H1 (cell line): Measurements from ENCODE around the gene C14orf93. TPM values are rescaled to one million over a fixed set of nuclear protein-coding genes. Genes with fewer than 3 reads are reported as not detected.

Experiments used
- CTCF ChIA-PET: fragments of 300-600 bp; sonication (Branson Sonifier 250); formaldehyde crosslinking; loops from one replicate; lab custom pipeline; 2021; ENCODE audit not compliant: partially characterized antibody; lab: Charles Lee
- POLR2A ChIA-PET: fragments of 300-600 bp; sonication (Branson Sonifier 250); formaldehyde crosslinking; loops from one replicate; lab custom pipeline; 2021; ENCODE audit warnings: inconsistent platforms; ENCODE audit not compliant: partially characterized antibody; lab: Charles Lee
- DNase-seq, 2 experiments: peaks; one replicate each; pipeline versions ENCODE4 v3.0.0 to v3.0.0-alpha.2; 2010 to 2022; ENCODE audit warnings: low spot score in 2 of 2, low read depth in 1 of 2, mixed read lengths in 1 of 2
- FAIRE-seq: peaks from 2 replicates; lab custom pipeline; 2011; peaks lifted over from hg19 to GRCh38; lab: Jason Lieb, UNC
- H2AFZ ChIP-seq: 2 replicates; pipeline ENCODE4 v1.8.1; 2012; ENCODE audit warnings: low read length, inconsistent platforms
- H2AK5ac ChIP-seq: 2 replicates; pipeline ENCODE4 v1.6.1; 2013; ENCODE audit warnings: low read depth, low read length
- H2BK120ac ChIP-seq: replicated peaks from 2 replicates; pipeline ENCODE3; 2013; ENCODE audit warnings: low read depth, low read length, inconsistent platforms
- H2BK12ac ChIP-seq: 2 replicates; pipeline ENCODE4 v1.6.1; 2013; ENCODE audit warnings: low read depth, low read length
- H2BK15ac ChIP-seq: 2 replicates; pipeline ENCODE4 v1.6.1; 2013; ENCODE audit warnings: low read length
- H2BK20ac ChIP-seq: 2 replicates; pipeline ENCODE4 v1.6.1; 2013; ENCODE audit warnings: low read length
- H2BK5ac ChIP-seq: 2 replicates; pipeline ENCODE4 v1.6.1; 2013; ENCODE audit warnings: low read depth, low read length
- H3K14ac ChIP-seq: 2 replicates; pipeline ENCODE4 v1.6.1; 2013; ENCODE audit warnings: inconsistent platforms; ENCODE audit not compliant: insufficient read length
- H3K18ac ChIP-seq: 2 replicates; pipeline ENCODE4 v1.6.1; 2013; ENCODE audit warnings: low read length; ENCODE audit errors: extremely low read depth
- H3K23ac ChIP-seq: 2 replicates; pipeline ENCODE4 v1.6.1; 2013; ENCODE audit warnings: inconsistent platforms; ENCODE audit not compliant: insufficient read length
- H3K23me2 ChIP-seq: 2 replicates; pipeline ENCODE4 v1.6.1; 2013; ENCODE audit warnings: low read depth, low read length
- H3K27ac ChIP-seq: 2 replicates; pipeline ENCODE4 v1.6.1; 2011; ENCODE audit warnings: low read depth, low read length, inconsistent platforms
- H3K27me3 ChIP-seq, 4 experiments: replicated peaks in 1 of 4; 1 replicate in 1 of 4; 2 replicates in 3 of 4; pipeline versions ENCODE4 v1.6.1 to v1.8.1; 2011 to 2013; ENCODE audit warnings: low read length in 3 of 4, mild to moderate bottlenecking in 3 of 4, inconsistent platforms in 2 of 4, mixed read lengths in 2 of 4, moderate library complexity in 1 of 4; ENCODE audit not compliant: control insufficient read depth in 3 of 4, insufficient read depth in 3 of 4; ENCODE audit errors: extremely low read depth in 1 of 4
- H3K36me3 ChIP-seq, 4 experiments: 2 replicates each; pipeline versions ENCODE4 v1.6.1 to v1.8.1; 2011 to 2013; ENCODE audit warnings: mild to moderate bottlenecking in 4 of 4, low read length in 3 of 4, moderate library complexity in 2 of 4, control low read depth in 1 of 4, inconsistent platforms in 1 of 4; ENCODE audit not compliant: insufficient read depth in 4 of 4, control insufficient read depth in 2 of 4
- H3K4ac ChIP-seq: replicated peaks from 2 replicates; pipeline ENCODE3; 2013; ENCODE audit warnings: low read length, low read depth, mixed read lengths, inconsistent platforms; ENCODE audit not compliant: insufficient read length
- H3K4me1 ChIP-seq, 4 experiments: replicated peaks in 1 of 4; 1 replicate in 1 of 4; 2 replicates in 3 of 4; pipeline versions ENCODE4 v1.6.1 to v1.8.1; 2011 to 2013; ENCODE audit warnings: low read length in 3 of 4, inconsistent platforms in 2 of 4, mixed read lengths in 1 of 4; ENCODE audit not compliant: insufficient read depth in 4 of 4, control insufficient read depth in 3 of 4
- H3K4me2 ChIP-seq, 2 experiments: 2 replicates each; pipeline versions ENCODE4 v1.6.1 to v1.8.1; 2011 to 2013; ENCODE audit warnings: low read depth in 2 of 2, low read length in 2 of 2, control low read depth in 1 of 2, inconsistent platforms in 1 of 2, mild to moderate bottlenecking in 1 of 2; ENCODE audit not compliant: insufficient read depth in 1 of 2
- H3K4me3 ChIP-seq, 4 experiments: fragments of 200-600, 300-600 bp in 1 of 4; sonication (generic), shearing (Covaris generic), sonication (Bioruptor Twin) in 1 of 4; 2 replicates each; pipeline versions ENCODE4 v1.5.1 to v1.8.1; 2011 to 2016; ENCODE audit warnings: low read length in 4 of 4, low read depth in 3 of 4, control low read depth in 2 of 4, inconsistent platforms in 2 of 4, mild to moderate bottlenecking in 2 of 4, mixed read lengths in 1 of 4, moderate library complexity in 1 of 4; ENCODE audit not compliant: insufficient read depth in 2 of 4; ENCODE audit errors: extremely low read depth in 1 of 4
- H3K56ac ChIP-seq: replicated peaks from 2 replicates; pipeline ENCODE3; 2013; ENCODE audit warnings: low read depth, mild to moderate bottlenecking, mixed read lengths, low read length, inconsistent platforms; ENCODE audit not compliant: insufficient read length
- H3K79me1 ChIP-seq: 2 replicates; pipeline ENCODE4 v1.6.1; 2013; ENCODE audit warnings: low read depth, low read length, control low read depth
- H3K79me2 ChIP-seq, 2 experiments: 2 replicates each; pipeline versions ENCODE4 v1.6.1 to v1.8.1; 2012 to 2013; ENCODE audit warnings: low read length in 2 of 2, mild to moderate bottlenecking in 2 of 2, inconsistent platforms in 1 of 2; ENCODE audit not compliant: insufficient read depth in 2 of 2, control insufficient read depth in 1 of 2
- H3K9ac ChIP-seq, 4 experiments: replicated peaks in 1 of 4; 1 replicate in 1 of 4; 2 replicates in 3 of 4; pipeline versions ENCODE4 v1.6.1 to v1.8.1; 2011 to 2013; ENCODE audit warnings: low read depth in 3 of 4, low read length in 3 of 4, control low read depth in 2 of 4, mild to moderate bottlenecking in 2 of 4, moderate library complexity in 2 of 4, inconsistent platforms in 1 of 4; ENCODE audit errors: extremely low read depth in 1 of 4
- H3K9me3 ChIP-seq, 2 experiments: 2 replicates each; pipeline versions ENCODE4 v1.6.1 to v1.8.1; 2012 to 2013; ENCODE audit warnings: mild to moderate bottlenecking in 2 of 2, moderate library complexity in 2 of 2, control low read depth in 1 of 2, inconsistent platforms in 1 of 2, low read depth in 1 of 2, low read length in 1 of 2, mixed read lengths in 1 of 2; ENCODE audit not compliant: insufficient read depth in 2 of 2
- H4K20me1 ChIP-seq, 2 experiments: replicated peaks in 1 of 2; 2 replicates each; pipeline versions ENCODE3 to v1.8.1; 2011 to 2013; ENCODE audit warnings: inconsistent platforms in 2 of 2, low read length in 2 of 2, mild to moderate bottlenecking in 1 of 2; ENCODE audit not compliant: insufficient read depth in 2 of 2, control insufficient read depth in 1 of 2
- H4K5ac ChIP-seq: 2 replicates; pipeline ENCODE4 v1.6.1; 2013; ENCODE audit warnings: low read length, low read depth, mixed read lengths, inconsistent platforms; ENCODE audit not compliant: insufficient read length
- H4K8ac ChIP-seq: 2 replicates; pipeline ENCODE4 v1.8.0; 2013; ENCODE audit warnings: mild to moderate bottlenecking, moderate library complexity, low read length, inconsistent platforms; ENCODE audit not compliant: insufficient read depth; ENCODE audit errors: extremely low read depth
- H4K91ac ChIP-seq: replicated peaks from 2 replicates; pipeline ENCODE3; 2013; ENCODE audit warnings: low read length, mixed read lengths, inconsistent platforms; ENCODE audit not compliant: insufficient read length
- CHD1 ChIP-seq: IDR thresholded peaks from 2 replicates; pipeline ENCODE4 v1.6.1; 2012; ENCODE audit warnings: low read depth, low read length, improper control_type of control experiment
- GTF2F1 ChIP-seq: IDR thresholded peaks from 2 replicates; pipeline ENCODE4 v1.6.1; 2012; ENCODE audit warnings: low read depth, low read length, improper control_type of control experiment, borderline replicate concordance
- HDAC2 ChIP-seq, 2 experiments: fragments of 300-600 bp in 1 of 2; sonication (generic) in 1 of 2; IDR thresholded peaks; 2 replicates each; pipeline ENCODE4 v1.6.1; 2011 to 2012; ENCODE audit warnings: low read depth in 2 of 2, low read length in 2 of 2, mild to moderate bottlenecking in 2 of 2, moderate library complexity in 2 of 2, borderline replicate concordance in 1 of 2, inconsistent platforms in 1 of 2
- RXRA ChIP-seq: IDR thresholded peaks from 2 replicates; pipeline ENCODE4 v1.6.1; 2011; ENCODE audit warnings: low read depth, mild to moderate bottlenecking, low read length, moderate library complexity; ENCODE audit not compliant: insufficient read depth
- WGBS, 2 experiments: shearing (Covaris generic) in 1 of 2; methylation state at CpG; one replicate each; pipeline versions ENCODE4 v1.1.6 to v1.1.7; 2013 to 2015; ENCODE audit warnings: low lambda C conversion rate in 2 of 2, mixed read lengths in 2 of 2, inconsistent platforms in 1 of 2, low coverage in 1 of 2, missing lambda C conversion rate in 1 of 2; ENCODE audit not compliant: insufficient replicate concordance in 2 of 2, insufficient coverage in 1 of 2, insufficient read length in 1 of 2; ENCODE audit errors: extremely low coverage in 1 of 2, missing lambda C conversion rate in 1 of 2; 5-methylcytosine and 5-hydroxymethylcytosine counted together
- polyA plus RNA-seq, 7 experiments: library from polyadenylated mRNA; depleted of rRNA in 3 of 7; stranded (reverse) in 5 of 7; unstranded in 2 of 7; fragments of >200 nt in 5 of 7; fragments of 200-250 nt in 2 of 7; gene quantifications; 1 replicate in 5 of 7; 2 replicates in 1 of 7; 4 replicates in 1 of 7; pipeline versions ENCODE4 v1.2.1 to v1.2.3, GENCODE V29; 2011 to 2013; ENCODE audit warnings: missing spikeins in 2 of 7, mixed read lengths in 2 of 7
- total RNA-seq: library from RNA; stranded (reverse); fragmentation: NEBNext Ultra II Directional; extraction: Animal tissue kit (Norgen Biotek cat#: 25700); gene quantifications from 2 replicates; pipeline ENCODE4 v1.2.1, GENCODE V29; 2021

Gene C14orf93
- total and polyA plus RNA-seq, 2 of the 8 experiments (the other 6 are each of a cell fraction or from before 2014, with no cell fraction given): 7.8 to 8.2 TPM

GRCh38 chr14:23000860-23001259 is 9.1 kb downstream of the C14orf93 start:
- CTCF ChIA-PET: interaction anchor here (1.2 to 23.0 kb wide), 5 partner anchors 15 to 50 kb away, joined by 3 to 785 read pairs (median 5); partner anchors contain the start of genes CDH24 and PSMB11
- no peak for DNase-seq
- Histone ChIP-seq H3K23ac (no peak overlapping the region), H4K5ac (no peak overlapping the region), H3K27me3 (no peaks in the 10 kb centered on the region), H3K27ac (no peak overlapping the region), H3K79me1 (no peaks in the 10 kb centered on the region; the same call in 1 of the 2 replicates), H4K8ac (no peak overlapping the region), H3K4ac (no peak overlapping the region), H3K9ac (no peak overlapping the region), H2BK20ac (no peak overlapping the region), H3K14ac (no peak overlapping the region), H3K79me2 (no peaks in the 10 kb centered on the region), H3K4me1 (no peaks in the 10 kb centered on the region; a peak in 1 of 7 replicates), H3K56ac (no peak overlapping the region), H4K20me1 (no peaks in the 10 kb centered on the region), H2BK12ac (no peak overlapping the region), H3K4me3 (no peak overlapping the region), H3K18ac (no peak overlapping the region), H3K4me2 (no peak overlapping the region)
- 94% methylated on average over 2 of the region's 2 CpGs; no CpG with 5 or more reads in 1 of the 2 experiments for WGBS, 2 experiments
- no peak for FAIRE-seq
- TF ChIP-seq CHD1 (no peak), RXRA (no peak), HDAC2 (IDR thresholded peaks at IDR 0.05; ENCODE audit: borderline replicate concordance in 1 of 2, low read depth in 2 of 2, low read length in 2 of 2) (no peak), GTF2F1 (no peak)
- TF ChIP-seq, all 59 proteins: peak for 0
- no peak overlapping the region for H2BK5ac ChIP-seq
- H3K9me3 ChIP-seq: no peaks in the 10 kb centered on the region
- H2AK5ac ChIP-seq: no peak overlapping the region
- no peaks in the 10 kb centered on the region; the same call in 1 of the 2 replicates for H3K23me2 ChIP-seq
- no peak overlapping the region for H4K91ac ChIP-seq
- no peak overlapping the region for H2BK15ac ChIP-seq
- H2BK120ac ChIP-seq: no peak overlapping the region
- no peaks in the 10 kb centered on the region for H3K36me3 ChIP-seq
- H2AFZ ChIP-seq: no peak overlapping the region
- POLR2A ChIA-PET: interaction anchor here (1.0 to 12.2 kb wide), 8 partner anchors 9 to 56 kb away, joined by 3 to 133 read pairs (median 3); partner anchors contain the start of genes AJUBA and PSMB5
